ENCODE results near the gene C2CD2. TPM values are rescaled to one million over a fixed set of nuclear protein-coding genes. Genes with fewer than 3 reads are reported as not detected.

The C2CD2 gene
- total RNA-seq, 1 donor from 2014 or later, result 15.3 TPM

GRCh38 chr21:41991659-41992058 is 37.8 kb upstream of the C2CD2 start:
- Mint-ChIP-seq H3K36me3 (peaks cover 46% of the 10 kb centered on the region), H3K4me1 (no peaks in the 10 kb centered on the region), H3K27ac (no peak overlapping the region), H3K4me3 (no peak overlapping the region), H3K27me3 (ENCODE audit: insufficient read depth, low read depth) (no peaks in the 10 kb centered on the region), H3K9me3 (peaks cover 17% of the 10 kb centered on the region)
- Histone ChIP-seq H3K4me3 (no peak overlapping the region), H4K20me1 (ENCODE audit: low read depth) (no peaks in the 10 kb centered on the region), H3K4me2 (no peak overlapping the region), H3K79me2 (ENCODE audit: low read depth) (no peaks in the 10 kb centered on the region), H3K4me1 (no peaks in the 10 kb centered on the region), H2AFZ (replicated peaks) (no peak overlapping the region), H3F3A (ENCODE audit: low read depth) (no peaks in the 10 kb centered on the region), H3K27ac (no peak overlapping the region), H3K27me3 (no peaks in the 10 kb centered on the region), H3K36me3 (no peaks in the 10 kb centered on the region), H3K9ac (no peak overlapping the region), H3K9me3 (ENCODE audit: low read depth) (no peaks in the 10 kb centered on the region)
- DNase-seq (ENCODE audit: low spot score), result no peak
- TF ChIP-seq CTCF (IDR thresholded peaks at IDR 0.05), result no peak
- no peak for TF ChIP-seq EZH2 (IDR thresholded peaks at IDR 0.05)
- no peak for TF ChIP-seq EZH2phosphoT487 (IDR thresholded peaks at IDR 0.05)

- H3K4me1 Mint-ChIP-seq, result no peaks in the 10 kb centered on the region
- H3K4me1 ChIP-seq, result no peaks in the 10 kb centered on the region
Measured at GRCh38 chr21:41989698-41990097, 35.9 kb upstream of the C2CD2 start.

GRCh38 chr21:41987310-41987709 is 33.5 kb upstream of the C2CD2 start:
- H3K4me1 Mint-ChIP-seq, result no peaks in the 10 kb centered on the region
- no peak overlapping the region for H2AFZ ChIP-seq (replicated peaks)
- no peaks in the 10 kb centered on the region for H3K79me2 ChIP-seq (ENCODE audit: low read depth)
- H3F3A ChIP-seq (ENCODE audit: low read depth), result no peaks in the 10 kb centered on the region
- H3K4me3 ChIP-seq, result no peak overlapping the region
- no peaks in the 10 kb centered on the region for H3K27me3 ChIP-seq
- H3K9me3 ChIP-seq (ENCODE audit: low read depth), result no peaks in the 10 kb centered on the region
- peaks cover 9% of the 10 kb centered on the region for H3K36me3 Mint-ChIP-seq
- no peaks in the 10 kb centered on the region for H4K20me1 ChIP-seq (ENCODE audit: low read depth)
- peaks cover 6% of the 10 kb centered on the region for H3K9me3 Mint-ChIP-seq
- H3K9ac ChIP-seq, result no peak overlapping the region
- H3K27ac Mint-ChIP-seq, result no peak overlapping the region
- no peaks in the 10 kb centered on the region for H3K36me3 ChIP-seq
- H3K4me1 ChIP-seq, result no peaks in the 10 kb centered on the region
- no peak for DNase-seq (ENCODE audit: low spot score)
- H3K4me3 Mint-ChIP-seq, result no peak overlapping the region
- H3K27ac ChIP-seq, result no peak overlapping the region
- peaks cover 2% of the 10 kb centered on the region for H3K27me3 Mint-ChIP-seq (ENCODE audit: insufficient read depth, low read depth)
- no peak overlapping the region for H3K4me2 ChIP-seq
- TF ChIP-seq CTCF (IDR thresholded peaks at IDR 0.05), result no peak
- TF ChIP-seq EZH2 (IDR thresholded peaks at IDR 0.05), result no peak

More at GRCh38 chr21:41989698-41990097, 35.9 kb upstream of the C2CD2 start:
- H3K36me3 ChIP-seq, result no peaks in the 10 kb centered on the region
- no peaks in the 10 kb centered on the region for H3K79me2 ChIP-seq (ENCODE audit: low read depth)
- H3K4me3 Mint-ChIP-seq, result no peak overlapping the region
- H3K9me3 Mint-ChIP-seq, result peaks cover 2% of the 10 kb centered on the region
- no peak overlapping the region for H3K4me3 ChIP-seq
- peaks cover 2% of the 10 kb centered on the region for H3K27me3 Mint-ChIP-seq (ENCODE audit: insufficient read depth, low read depth)
- peaks cover 30% of the 10 kb centered on the region for H3K36me3 Mint-ChIP-seq
- H3F3A ChIP-seq (ENCODE audit: low read depth), result no peaks in the 10 kb centered on the region
- no peak for DNase-seq (ENCODE audit: low spot score)
- H3K4me2 ChIP-seq, result no peak overlapping the region
- TF ChIP-seq EZH2 (IDR thresholded peaks at IDR 0.05) (no peak), CTCF (IDR thresholded peaks at IDR 0.05) (no peak), EZH2phosphoT487 (IDR thresholded peaks at IDR 0.05) (no peak)
- H3K27ac ChIP-seq, result no peak overlapping the region
- H3K9me3 ChIP-seq (ENCODE audit: low read depth), result no peaks in the 10 kb centered on the region
- H2AFZ ChIP-seq (replicated peaks), result no peak overlapping the region
- no peaks in the 10 kb centered on the region for H4K20me1 ChIP-seq (ENCODE audit: low read depth)
- H3K27ac Mint-ChIP-seq, result no peak overlapping the region
- no peaks in the 10 kb centered on the region for H3K27me3 ChIP-seq
- no peak overlapping the region for H3K9ac ChIP-seq

Measured in neural progenitor cell (in vitro differentiated cells).